HepG2 (cell line): Measurements from ENCODE around the gene DAPK1.

Experiments used
- AFF4 ChIP-seq: sonication (generic); formaldehyde crosslinking; IDR thresholded peaks from 2 replicates; pipeline ENCODE4 v1.4.0; 2020; ENCODE audit warnings: missing genetic modification reagents
- BRF2 ChIP-seq: sonication (generic); formaldehyde crosslinking; IDR thresholded peaks from 2 replicates; pipeline ENCODE4 v1.8.1; 2022; ENCODE audit warnings: mild to moderate bottlenecking, missing genetic modification reagents
- CTCF ChIP-seq: sonication (generic); formaldehyde crosslinking; IDR thresholded peaks from 2 replicates; pipeline ENCODE4 v1.5.0; 2020; ENCODE audit warnings: mild to moderate bottlenecking, missing genetic modification reagents, moderate library complexity
- HIC2 ChIP-seq: sonication (generic); formaldehyde crosslinking; IDR thresholded peaks from 2 replicates; pipeline ENCODE4 v1.9.0; 2022; ENCODE audit warnings: low read depth, missing genetic modification reagents
- NFE2L1 ChIP-seq: sonication (generic); formaldehyde crosslinking; IDR thresholded peaks from 2 replicates; pipeline ENCODE4 v1.4.0; 2020; ENCODE audit warnings: missing genetic modification reagents, mild to moderate bottlenecking, borderline replicate concordance
- POLR2A ChIP-seq, 2 experiments: IDR thresholded peaks; 2 replicates each; pipeline ENCODE4 v1.6.1; 2011; ENCODE audit warnings: low read depth in 2 of 2, low read length in 2 of 2, mild to moderate bottlenecking in 1 of 2, moderate library complexity in 1 of 2; ENCODE audit not compliant: insufficient read depth in 1 of 2
- PRPF4 ChIP-seq: fragments of 200-400 bp; formaldehyde crosslinking; IDR thresholded peaks from 2 replicates; pipeline ENCODE4 v1.6.1; 2016; ENCODE audit warnings: low read length, low read depth; ENCODE audit not compliant: poor library complexity, severe bottlenecking
- USF2 ChIP-seq, 2 experiments: sonication (generic) in 1 of 2; formaldehyde crosslinking in 1 of 2; IDR thresholded peaks; 2 replicates each; pipeline versions ENCODE4 v1.5.1 to v1.6.1; 2011 to 2020; ENCODE audit warnings: borderline replicate concordance in 1 of 2, low read depth in 1 of 2, low read length in 1 of 2, mild to moderate bottlenecking in 1 of 2, missing genetic modification reagents in 1 of 2, moderate library complexity in 1 of 2
- ZBTB26 ChIP-seq: IDR thresholded peaks from 2 replicates; pipeline ENCODE4 v1.6.1; 2016; ENCODE audit warnings: missing compliant biosample characterization, missing genetic modification reagents, borderline replicate concordance
- ZFP91 ChIP-seq: sonication (generic); formaldehyde crosslinking; IDR thresholded peaks from 2 replicates; pipeline ENCODE4 v1.9.0; 2022; ENCODE audit warnings: missing genetic modification reagents, mild to moderate bottlenecking, borderline replicate concordance
- ZNF282 ChIP-seq: fragments of 450-650 bp; IDR thresholded peaks from 2 replicates; pipeline ENCODE4 v1.6.1; 2018; ENCODE audit not compliant: partially characterized antibody
- ZNF841 ChIP-seq: sonication (generic); formaldehyde crosslinking; IDR thresholded peaks from 2 replicates; pipeline ENCODE4 v1.8.1; 2023; ENCODE audit warnings: missing genetic modification reagents, borderline replicate concordance
- ZSCAN29 ChIP-seq: sonication (generic); formaldehyde crosslinking; conservative IDR thresholded peaks from 2 replicates; pipeline ENCODE4 v1.4.0; 2020; ENCODE audit warnings: mild to moderate bottlenecking, missing genetic modification reagents

- TF ChIP-seq ZNF282 (no peak), ZFP91 (no peak), BRF2 (no peak), NFE2L1 (CRISPR knock-in tag) (no peak), ZSCAN29 (no peak), HIC2 (CRISPR knock-in tag) (no peak), CTCF (no peak), USF2 (IDR thresholded peaks at IDR 0.05; ENCODE audit: low read depth, low read length) (no peak), USF2 (CRISPR knock-in tag; IDR thresholded peaks at IDR 0.05; ENCODE audit: borderline replicate concordance) (no peak), PRPF4 (no peak), ZNF841 (no peak), POLR2A (IDR thresholded peaks at IDR 0.05; ENCODE audit: insufficient read depth in 1 of 2, low read depth in 2 of 2, low read length in 2 of 2) (no peak), ZBTB26 (CRISPR knock-in tag) (no peak), AFF4 (no peak)
These were observed 56.7 kb downstream of the DAPK1 start for GRCh38 chr9:87554171-87554910.
